ENCODE measurements around the gene NEURL1B.

NEURL1B gene

DNA sequence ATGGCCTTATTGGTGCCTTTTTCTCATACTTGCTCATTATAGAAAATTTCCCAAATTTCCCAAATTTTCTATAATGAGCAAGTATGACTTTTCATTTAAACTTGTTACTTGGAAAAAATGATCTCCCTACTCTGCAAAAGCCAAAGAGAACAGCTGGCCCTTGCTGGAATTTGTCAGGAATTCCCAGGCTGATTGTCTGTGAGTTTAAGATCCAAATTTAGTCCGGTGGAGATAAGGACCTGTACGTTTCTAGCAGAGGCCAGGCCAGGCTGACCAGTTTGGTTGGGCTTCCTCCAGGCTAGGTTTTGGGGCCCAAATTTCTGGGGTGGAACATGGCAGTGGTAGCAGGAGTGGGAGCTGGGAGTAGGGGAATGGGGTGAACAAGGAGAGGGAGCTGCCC is 51.9 kb downstream of the NEURL1B start:
- TF ChIP-seq ZBTB7A (IDR thresholded peaks at IDR 0.05; ENCODE audit: low read depth) (no peak), FOXM1 (IDR thresholded peaks at IDR 0.05; ENCODE audit: borderline replicate concordance, low read depth) (no peak), YY1 (IDR thresholded peaks at IDR 0.05; ENCODE audit: low read depth) (no peak), NFIC (IDR thresholded peaks at IDR 0.05) (no peak), TAF1 (IDR thresholded peaks at IDR 0.05; ENCODE audit: low read depth) (no peak), CEBPB (IDR thresholded peaks at IDR 0.05) (no peak), EGR1 (IDR thresholded peaks at IDR 0.05) (no peak), TEAD4 (IDR thresholded peaks at IDR 0.05) (no peak), CREB1 (IDR thresholded peaks at IDR 0.05; ENCODE audit: low read depth) (no peak), RAD21 (IDR thresholded peaks at IDR 0.05; ENCODE audit: low read depth) (no peak), EP300 (IDR thresholded peaks at IDR 0.05; ENCODE audit: borderline replicate concordance) (no peak), TCF12 (IDR thresholded peaks at IDR 0.05; ENCODE audit: low read depth) (no peak)
- TF ChIP-seq, protein P1, sequence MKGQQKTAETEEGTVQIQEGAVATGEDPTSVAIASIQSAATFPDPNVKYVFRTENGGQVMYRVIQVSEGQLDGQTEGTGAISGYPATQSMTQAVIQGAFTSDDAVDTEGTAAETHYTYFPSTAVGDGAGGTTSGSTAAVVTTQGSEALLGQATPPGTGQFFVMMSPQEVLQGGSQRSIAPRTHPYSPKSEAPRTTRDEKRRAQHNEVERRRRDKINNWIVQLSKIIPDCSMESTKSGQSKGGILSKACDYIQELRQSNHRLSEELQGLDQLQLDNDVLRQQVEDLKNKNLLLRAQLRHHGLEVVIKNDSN (IDR thresholded peaks at IDR 0.05) = no peak
- TF ChIP-seq, protein P2, sequence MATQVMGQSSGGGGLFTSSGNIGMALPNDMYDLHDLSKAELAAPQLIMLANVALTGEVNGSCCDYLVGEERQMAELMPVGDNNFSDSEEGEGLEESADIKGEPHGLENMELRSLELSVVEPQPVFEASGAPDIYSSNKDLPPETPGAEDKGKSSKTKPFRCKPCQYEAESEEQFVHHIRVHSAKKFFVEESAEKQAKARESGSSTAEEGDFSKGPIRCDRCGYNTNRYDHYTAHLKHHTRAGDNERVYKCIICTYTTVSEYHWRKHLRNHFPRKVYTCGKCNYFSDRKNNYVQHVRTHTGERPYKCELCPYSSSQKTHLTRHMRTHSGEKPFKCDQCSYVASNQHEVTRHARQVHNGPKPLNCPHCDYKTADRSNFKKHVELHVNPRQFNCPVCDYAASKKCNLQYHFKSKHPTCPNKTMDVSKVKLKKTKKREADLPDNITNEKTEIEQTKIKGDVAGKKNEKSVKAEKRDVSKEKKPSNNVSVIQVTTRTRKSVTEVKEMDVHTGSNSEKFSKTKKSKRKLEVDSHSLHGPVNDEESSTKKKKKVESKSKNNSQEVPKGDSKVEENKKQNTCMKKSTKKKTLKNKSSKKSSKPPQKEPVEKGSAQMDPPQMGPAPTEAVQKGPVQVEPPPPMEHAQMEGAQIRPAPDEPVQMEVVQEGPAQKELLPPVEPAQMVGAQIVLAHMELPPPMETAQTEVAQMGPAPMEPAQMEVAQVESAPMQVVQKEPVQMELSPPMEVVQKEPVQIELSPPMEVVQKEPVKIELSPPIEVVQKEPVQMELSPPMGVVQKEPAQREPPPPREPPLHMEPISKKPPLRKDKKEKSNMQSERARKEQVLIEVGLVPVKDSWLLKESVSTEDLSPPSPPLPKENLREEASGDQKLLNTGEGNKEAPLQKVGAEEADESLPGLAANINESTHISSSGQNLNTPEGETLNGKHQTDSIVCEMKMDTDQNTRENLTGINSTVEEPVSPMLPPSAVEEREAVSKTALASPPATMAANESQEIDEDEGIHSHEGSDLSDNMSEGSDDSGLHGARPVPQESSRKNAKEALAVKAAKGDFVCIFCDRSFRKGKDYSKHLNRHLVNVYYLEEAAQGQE (IDR thresholded peaks at IDR 0.05; ENCODE audit: low read depth) = no peak
- TF ChIP-seq, protein P3, sequence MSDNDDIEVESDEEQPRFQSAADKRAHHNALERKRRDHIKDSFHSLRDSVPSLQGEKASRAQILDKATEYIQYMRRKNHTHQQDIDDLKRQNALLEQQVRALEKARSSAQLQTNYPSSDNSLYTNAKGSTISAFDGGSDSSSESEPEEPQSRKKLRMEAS (IDR thresholded peaks at IDR 0.05) = no peak

DNA sequence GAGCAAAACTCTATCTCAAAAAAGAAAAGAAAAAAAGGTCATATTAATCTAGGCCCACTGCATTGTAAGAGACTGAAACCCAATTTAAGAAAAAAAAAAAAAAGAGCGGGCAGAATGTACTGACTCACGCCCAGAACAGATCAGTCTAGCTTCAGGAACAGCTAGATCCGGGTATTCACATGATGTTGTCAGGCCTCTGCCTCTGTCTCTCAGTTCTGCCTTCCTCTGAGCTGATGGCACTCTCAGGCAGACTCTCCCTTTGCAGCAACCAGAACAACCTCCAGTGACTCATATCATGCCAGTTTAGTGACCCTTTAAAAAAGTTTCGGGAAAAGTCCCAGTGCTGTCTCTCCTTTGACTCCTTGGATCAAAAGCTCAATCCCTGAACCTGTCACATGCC is 53.0 kb downstream of the NEURL1B start:
- TF ChIP-seq, protein P3 (IDR thresholded peaks at IDR 0.05) = no peak
- TF ChIP-seq FOXM1 (IDR thresholded peaks at IDR 0.05; ENCODE audit: borderline replicate concordance, low read depth) = no peak
- TF ChIP-seq, protein P1 (IDR thresholded peaks at IDR 0.05) = no peak

DNA sequence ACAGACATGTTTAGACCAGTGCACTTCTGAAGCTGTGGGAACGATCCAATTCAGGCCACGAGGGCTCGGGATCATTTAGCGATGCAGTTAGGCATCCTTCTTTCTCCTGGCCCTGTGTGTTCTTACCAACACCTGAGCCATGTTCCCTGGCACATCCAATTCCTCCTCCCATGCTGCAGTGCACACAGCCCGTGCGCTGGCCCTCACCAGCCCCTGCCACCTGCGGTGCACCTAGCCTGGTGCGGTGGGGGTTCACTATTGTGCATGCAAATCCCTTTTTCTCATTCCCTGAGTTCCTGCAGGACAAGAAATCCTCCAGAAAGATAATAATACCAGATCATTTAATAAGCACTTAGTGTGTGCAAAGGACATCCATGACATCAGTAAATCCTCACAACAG is 53.5 kb downstream of the NEURL1B start:
- no peak for TF ChIP-seq TCF12 (IDR thresholded peaks at IDR 0.05; ENCODE audit: low read depth)
- TF ChIP-seq TEAD4 (IDR thresholded peaks at IDR 0.05) = no peak
- TF ChIP-seq CREB1 (IDR thresholded peaks at IDR 0.05; ENCODE audit: low read depth) = no peak
- TF ChIP-seq NFIC (IDR thresholded peaks at IDR 0.05) = no peak
- TF ChIP-seq, protein P2 (IDR thresholded peaks at IDR 0.05; ENCODE audit: low read depth) = no peak
- TF ChIP-seq EGR1 (IDR thresholded peaks at IDR 0.05) = no peak
- TF ChIP-seq, protein P3 (IDR thresholded peaks at IDR 0.05) = no peak
- TF ChIP-seq CEBPB (IDR thresholded peaks at IDR 0.05) = no peak
- TF ChIP-seq FOXM1 (IDR thresholded peaks at IDR 0.05; ENCODE audit: borderline replicate concordance, low read depth) = no peak

DNA sequence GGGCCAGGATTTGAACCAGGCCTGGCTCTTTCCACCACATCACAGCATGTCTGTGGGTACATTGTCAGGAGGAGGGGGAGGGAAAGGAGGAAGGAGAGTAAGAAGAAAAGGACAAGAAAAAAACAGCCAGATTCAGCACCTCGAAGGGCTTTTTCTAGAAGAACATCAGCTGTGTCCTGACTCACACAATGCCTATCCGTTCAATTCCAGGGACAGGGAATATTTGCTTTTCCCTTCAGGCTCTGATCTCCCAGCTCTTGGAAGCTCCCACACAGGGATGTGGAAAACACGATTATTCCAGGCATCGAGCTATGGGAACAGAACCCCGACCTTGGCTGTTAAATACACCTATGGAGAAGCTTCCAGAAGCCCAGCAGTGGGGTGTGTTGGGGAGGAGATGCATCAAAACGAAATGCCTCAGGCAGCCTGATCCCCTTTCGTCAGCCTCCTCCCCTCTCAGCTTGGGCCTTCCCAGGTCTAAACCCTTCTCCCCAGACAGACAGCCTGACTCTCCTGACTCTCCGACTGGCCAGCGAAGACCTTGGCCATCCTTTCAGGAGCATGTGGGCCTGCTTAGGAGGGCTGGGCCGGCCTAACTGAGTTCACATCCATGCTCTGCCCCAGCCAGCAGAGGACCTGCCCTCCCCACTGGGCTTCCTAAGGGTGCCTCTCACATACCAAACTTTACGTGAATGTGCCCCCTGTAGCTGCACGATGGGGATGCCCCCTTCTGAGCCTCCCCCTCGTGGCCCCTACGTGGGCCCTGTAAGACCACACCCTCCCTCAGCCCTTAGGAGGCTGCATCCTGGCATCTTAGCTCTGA is 54.4 kb downstream of the NEURL1B start:
- TF ChIP-seq EP300 (IDR thresholded peaks at IDR 0.05; ENCODE audit: borderline replicate concordance) = no peak
- no peak for TF ChIP-seq FOXM1 (IDR thresholded peaks at IDR 0.05; ENCODE audit: borderline replicate concordance, low read depth)
- TF ChIP-seq YY1 (IDR thresholded peaks at IDR 0.05; ENCODE audit: low read depth) = no peak
- TF ChIP-seq, protein P1 (IDR thresholded peaks at IDR 0.05) = no peak
- TF ChIP-seq CEBPB (IDR thresholded peaks at IDR 0.05) = no peak
- no peak for TF ChIP-seq TAF1 (IDR thresholded peaks at IDR 0.05; ENCODE audit: low read depth)
- no peak for TF ChIP-seq TEAD4 (IDR thresholded peaks at IDR 0.05)

DNA sequence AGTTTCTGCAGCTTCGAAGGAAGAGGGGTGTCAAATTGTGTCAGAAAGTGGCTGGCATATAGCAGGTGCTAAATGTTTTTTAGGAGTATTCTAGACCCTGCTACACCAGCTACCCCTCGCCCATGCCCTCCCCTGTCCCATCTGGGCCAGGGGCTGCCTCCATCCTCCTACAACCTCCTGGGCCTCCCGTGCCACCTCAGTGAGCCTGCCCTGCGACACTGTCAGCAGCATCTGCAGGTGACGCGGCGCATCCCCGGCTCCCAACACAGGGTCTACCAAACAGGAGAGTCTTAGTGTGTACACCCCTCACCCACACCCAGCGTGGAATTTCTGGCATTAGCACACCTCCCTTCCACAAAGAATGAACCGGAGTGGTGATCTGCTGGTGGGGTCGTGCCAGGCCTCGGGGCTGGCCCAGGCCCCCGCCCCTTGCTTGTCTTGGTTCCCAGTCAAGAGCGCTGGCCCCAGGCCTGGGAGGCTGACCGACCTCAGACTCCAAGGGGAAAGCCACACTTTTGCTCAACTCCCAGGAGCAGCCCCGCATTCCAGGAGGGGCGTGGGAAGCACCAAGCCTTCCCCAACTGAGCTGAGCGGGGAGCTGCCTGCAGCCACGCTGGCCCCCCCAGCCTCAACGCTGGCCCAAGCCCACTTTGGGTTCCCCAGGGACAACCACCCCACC is 55.2 kb downstream of the NEURL1B start:
- TF ChIP-seq TCF12 (IDR thresholded peaks at IDR 0.05; ENCODE audit: low read depth) = no peak
- no peak for TF ChIP-seq TAF1 (IDR thresholded peaks at IDR 0.05; ENCODE audit: low read depth)
- no peak for TF ChIP-seq CEBPB (IDR thresholded peaks at IDR 0.05)
- TF ChIP-seq, protein P3 (IDR thresholded peaks at IDR 0.05) = no peak
- TF ChIP-seq NFIC (IDR thresholded peaks at IDR 0.05) = no peak
- TF ChIP-seq, protein P2 (IDR thresholded peaks at IDR 0.05; ENCODE audit: low read depth) = no peak
- no peak for TF ChIP-seq TEAD4 (IDR thresholded peaks at IDR 0.05)
- TF ChIP-seq ZBTB7A (IDR thresholded peaks at IDR 0.05; ENCODE audit: low read depth) = no peak
- TF ChIP-seq FOXM1 (IDR thresholded peaks at IDR 0.05; ENCODE audit: borderline replicate concordance, low read depth) = no peak
- no peak for TF ChIP-seq CREB1 (IDR thresholded peaks at IDR 0.05; ENCODE audit: low read depth)
- TF ChIP-seq RAD21 (IDR thresholded peaks at IDR 0.05; ENCODE audit: low read depth) = no peak
- TF ChIP-seq EGR1 (IDR thresholded peaks at IDR 0.05) = no peak
- TF ChIP-seq YY1 (IDR thresholded peaks at IDR 0.05; ENCODE audit: low read depth) = no peak
- no peak for TF ChIP-seq EP300 (IDR thresholded peaks at IDR 0.05; ENCODE audit: borderline replicate concordance)
- TF ChIP-seq, protein P1 (IDR thresholded peaks at IDR 0.05) = no peak
